GM03348 (cell line): ENCODE measurements around the gene ERFE.
"Not testable (repeated sequence)": the region's sequence is repeated elsewhere in the genome, so short reads cannot be mapped to it uniquely, and the experiment has no call there.

ENCODE experiments used
- DNase-seq: peaks from one replicate; pipeline ENCODE4 v3.0.0; 2012; ENCODE audit warnings: low spot score

The ERFE gene, protein sequence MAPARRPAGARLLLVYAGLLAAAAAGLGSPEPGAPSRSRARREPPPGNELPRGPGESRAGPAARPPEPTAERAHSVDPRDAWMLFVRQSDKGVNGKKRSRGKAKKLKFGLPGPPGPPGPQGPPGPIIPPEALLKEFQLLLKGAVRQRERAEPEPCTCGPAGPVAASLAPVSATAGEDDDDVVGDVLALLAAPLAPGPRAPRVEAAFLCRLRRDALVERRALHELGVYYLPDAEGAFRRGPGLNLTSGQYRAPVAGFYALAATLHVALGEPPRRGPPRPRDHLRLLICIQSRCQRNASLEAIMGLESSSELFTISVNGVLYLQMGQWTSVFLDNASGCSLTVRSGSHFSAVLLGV

DNA sequence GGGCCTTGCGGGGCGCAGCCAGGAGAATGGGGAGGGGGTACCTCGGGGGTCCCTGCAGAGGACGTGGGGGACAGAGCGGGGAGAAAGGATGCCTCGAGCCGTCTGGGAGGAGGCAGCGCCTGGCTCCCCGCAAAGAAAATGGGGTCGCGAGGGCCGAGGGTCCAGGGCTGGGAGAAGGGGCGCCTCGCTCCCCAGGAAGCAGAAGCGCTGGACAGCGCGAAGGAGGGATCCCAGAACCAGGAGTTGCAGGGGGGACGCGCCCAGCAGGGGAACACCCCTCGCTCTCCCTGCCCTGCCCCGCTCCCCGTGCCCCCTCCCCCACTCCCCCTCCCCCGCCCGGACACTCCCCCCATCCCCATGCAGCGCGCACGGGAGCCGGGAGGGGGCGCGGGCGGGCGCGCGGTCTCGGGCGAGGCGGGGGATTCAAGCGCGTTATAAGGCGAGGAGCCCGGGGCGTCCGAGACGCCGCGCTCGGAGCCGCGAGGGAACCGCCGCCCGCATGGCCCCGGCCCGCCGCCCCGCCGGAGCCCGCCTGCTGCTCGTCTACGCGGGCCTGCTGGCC, at the start of gene ERFE:
Gene ERFE, plus strand, starts transcription at position 462 of the 562 bp plus-strand sequence. Its CDS starts 38 bp downstream, at position 500.
- DNase-seq: peak; percentile 89

DNA sequence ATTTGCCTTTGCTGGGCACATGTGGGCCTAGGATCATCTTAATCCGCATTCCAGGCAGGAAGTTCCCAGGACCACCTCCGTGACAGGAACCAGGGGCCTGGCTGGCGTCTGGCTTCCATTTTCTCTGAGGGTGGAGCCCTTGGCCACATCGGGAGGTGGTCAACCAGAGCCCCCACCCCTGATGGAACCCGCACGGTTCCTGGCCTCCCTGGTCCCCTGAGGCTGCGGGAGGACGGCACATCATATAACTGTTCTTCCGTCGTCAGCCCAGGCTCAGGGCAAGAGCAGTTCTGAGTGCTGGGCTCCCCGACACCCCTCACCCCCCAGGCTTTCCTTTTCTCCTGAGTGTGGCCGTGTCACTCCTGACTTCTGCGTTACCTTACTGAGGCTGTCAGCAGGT, 45.2 kb upstream of the ERFE start:
- DNase-seq: no peak

DNA sequence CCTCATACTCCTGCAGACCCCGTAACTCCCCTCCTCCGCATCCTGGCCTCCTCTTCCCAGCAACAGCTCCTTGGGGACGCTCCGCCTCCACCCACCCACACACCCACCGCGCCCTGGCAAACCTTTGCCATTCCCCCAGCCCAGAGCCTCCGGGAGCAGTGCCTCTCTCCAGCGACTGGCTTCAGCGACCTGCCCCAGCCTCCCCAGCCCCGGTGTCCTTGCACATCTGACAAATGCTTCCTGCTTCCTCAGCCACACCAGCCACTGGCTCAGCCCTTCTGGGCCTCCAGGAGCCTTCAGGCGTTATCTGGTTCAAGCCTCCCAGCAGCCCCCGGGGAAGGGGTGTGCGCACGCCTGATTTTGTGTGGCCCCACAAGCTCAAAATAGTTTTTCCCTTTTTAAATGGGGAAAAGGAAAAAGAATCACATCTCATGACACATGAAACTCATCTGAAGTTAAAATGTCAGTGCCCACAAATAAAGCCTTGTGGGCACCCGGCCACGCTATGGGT, 44.4 kb upstream of the ERFE start:
- no peak for DNase-seq

DNA sequence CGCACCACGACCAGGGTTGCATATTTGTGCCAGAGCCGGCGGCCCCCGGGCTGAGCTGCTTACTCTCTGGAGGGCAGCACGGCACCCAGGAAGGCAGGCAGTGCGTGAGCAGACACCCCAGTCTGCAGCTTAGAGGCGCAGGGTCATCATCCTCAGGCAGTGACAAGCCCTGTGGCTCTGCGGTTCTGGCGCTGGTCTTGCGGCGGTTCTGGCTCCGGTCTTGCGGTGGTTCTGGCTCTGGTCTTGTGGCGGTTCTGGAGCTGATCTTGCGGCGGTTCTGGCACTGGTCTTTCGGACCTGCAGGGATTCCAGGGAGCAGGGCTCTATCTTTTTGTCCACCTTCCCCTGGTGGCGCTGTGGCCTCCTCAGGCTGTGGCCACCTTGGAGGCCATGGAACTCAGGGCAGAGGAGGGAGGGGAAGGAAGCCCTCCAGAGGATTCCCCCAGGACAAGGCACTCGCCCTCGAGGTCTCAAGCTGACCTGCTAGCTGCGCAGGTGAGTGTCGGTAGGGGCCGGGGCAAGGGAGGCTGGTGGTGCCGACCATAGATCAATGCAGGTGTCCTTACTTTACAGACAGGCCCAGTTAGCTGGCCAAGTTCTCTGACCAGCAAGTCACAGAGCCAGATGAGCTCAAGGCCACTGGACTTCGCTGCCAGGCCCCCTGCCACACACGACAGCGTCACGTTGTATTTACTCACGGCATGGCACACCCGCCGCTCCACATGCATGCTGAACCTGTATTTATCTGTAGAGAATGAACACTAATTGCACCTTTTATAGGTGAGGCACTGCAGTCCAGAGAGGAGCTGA, 43.7 kb upstream of the ERFE start:
- DNase-seq: no peak

DNA sequence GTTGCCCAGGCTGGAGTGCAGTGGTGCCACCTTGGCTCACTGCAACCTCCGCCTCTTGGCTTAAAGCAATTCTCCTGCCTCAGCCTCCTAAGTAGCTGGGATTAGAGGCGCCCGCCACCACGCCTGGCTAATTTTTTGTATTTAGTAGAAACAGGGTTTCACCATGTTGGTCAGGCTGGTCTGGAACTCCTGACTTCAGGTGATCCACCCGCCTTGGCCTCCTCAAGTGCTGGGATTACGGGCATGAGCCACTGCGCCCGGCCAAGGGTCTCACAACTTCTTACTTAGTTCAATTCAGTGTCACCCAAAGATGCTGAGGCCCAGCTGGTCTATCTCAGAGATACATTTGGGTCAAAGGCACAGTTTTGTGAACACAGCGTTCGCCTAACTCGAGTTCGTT, 43.1 kb upstream of the ERFE start:
- DNase-seq: not testable (repeated sequence)

DNA sequence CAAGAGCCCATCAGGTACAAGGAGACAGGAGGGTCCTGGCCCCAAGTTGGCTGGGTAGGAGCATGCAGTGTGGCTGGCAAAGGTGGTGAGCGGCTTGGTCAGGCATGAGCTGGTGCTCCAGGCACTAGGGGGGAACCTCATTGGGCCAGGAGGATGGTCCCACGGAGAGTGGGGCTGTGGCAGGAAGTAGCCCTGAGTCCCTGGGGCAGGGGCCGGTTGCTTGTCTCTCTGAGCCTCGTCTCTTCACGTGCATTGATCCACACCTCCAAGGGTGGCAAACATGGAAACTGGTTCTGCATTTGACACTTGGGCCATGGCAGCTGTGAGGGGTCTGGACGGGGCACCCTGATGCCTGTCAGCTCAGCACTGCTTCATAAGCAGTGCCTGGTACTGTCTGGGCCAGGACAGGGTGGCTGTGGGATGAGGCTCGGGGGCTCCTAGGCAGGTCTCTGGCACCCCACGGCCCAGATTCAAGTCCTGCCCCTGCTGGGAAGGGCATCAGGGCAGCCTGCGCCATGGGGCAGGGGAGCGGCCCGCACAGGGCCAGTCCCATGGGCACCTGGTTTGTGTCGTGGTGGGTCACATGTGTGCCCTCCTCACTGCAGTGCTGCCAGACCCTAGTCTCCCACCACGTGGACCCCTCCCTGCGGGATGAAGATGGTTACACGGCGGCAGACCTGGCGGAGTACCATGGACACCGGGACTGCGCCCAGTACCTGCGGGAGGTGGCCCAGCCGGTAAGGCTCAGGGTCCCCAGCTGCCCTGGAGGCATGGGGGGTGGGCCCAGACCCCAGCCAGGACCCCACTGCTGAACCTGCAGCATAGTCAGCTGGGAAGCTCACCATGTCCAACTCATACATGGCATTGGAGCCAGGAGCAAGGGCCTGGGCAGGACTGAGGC, 42.2 kb upstream of the ERFE start:
- DNase-seq: no peak

DNA sequence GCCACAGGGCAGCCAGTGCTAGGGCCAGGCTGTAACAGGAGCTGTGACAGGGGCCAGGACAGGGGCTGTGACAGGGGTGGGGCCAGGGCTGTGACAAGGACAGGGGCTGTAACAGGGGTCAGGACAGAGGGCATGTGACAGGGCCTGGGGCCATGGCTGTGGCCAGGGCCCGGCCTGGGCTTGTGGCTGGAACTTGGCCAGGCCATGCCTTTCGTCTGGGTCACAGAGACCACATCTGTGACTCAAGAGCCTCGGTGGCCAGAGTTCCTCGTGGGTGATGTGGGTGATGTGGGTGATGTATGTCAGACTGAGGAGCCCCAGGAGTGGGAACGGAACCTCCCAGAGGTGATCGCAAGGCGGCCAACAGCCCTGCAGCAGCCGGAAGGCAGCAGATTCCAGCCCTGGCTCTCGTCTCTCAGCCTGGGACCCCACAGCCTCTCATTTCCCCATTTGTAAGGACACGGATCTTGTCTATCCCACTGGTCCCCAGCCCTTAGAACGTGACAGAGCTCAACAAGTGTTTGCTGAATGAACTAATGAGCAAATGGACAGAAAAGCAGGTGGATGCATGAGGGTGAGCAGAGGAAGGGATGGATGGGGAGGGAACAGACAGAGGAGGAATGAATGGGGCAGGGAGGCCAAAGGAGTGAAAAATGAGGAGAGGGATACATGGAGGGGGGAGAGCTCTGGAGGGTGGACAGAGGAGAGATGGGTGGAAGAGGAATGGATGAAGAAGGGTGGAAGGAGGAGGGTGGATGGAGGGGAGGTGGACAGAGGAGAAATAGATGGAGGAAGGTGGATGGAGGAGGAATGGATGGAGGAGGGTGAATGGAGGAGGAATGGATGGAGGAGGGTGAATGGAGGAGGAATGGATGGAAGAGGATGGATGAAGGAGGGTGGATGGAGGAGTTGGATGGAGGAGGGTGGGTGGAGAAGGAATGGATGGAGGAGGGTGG, 41.3 kb upstream of the ERFE start:
- peak; percentile 38 for DNase-seq

DNA sequence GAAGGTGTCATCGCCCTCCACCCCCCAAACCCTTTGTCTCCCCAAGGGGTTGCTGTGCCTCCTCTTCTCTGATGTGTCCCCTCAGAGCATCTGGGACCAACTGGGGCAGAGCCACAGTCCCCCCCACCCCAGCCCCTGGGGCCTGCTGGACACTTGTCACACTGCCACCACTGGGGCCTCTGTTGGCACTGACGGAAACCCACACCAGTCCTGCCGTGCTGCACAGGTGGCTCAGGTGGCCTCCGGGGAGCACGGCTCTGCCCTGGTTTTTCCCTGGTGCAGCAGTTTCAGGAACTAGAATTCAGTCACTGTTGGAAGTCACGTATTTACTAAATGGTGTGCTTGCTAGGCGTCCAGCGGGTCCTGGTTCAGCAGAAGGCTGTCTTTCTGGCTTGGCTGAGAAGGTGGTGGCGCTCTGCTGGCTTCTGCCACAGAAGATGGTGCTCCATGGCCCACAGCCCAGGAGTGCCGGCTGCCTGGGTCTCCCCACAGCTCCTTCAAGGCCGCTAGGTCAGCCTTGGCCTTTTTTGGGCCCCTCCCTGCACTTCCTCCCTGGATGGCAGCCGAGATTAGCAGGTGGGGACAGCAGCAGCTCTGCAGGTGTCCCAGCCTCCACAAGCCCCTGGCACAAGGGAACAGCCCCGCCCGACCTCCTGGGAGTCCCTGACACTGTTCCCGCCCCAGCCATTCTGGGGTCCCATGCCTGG, 38.9 kb upstream of the ERFE start:
- no peak for DNase-seq

DNA sequence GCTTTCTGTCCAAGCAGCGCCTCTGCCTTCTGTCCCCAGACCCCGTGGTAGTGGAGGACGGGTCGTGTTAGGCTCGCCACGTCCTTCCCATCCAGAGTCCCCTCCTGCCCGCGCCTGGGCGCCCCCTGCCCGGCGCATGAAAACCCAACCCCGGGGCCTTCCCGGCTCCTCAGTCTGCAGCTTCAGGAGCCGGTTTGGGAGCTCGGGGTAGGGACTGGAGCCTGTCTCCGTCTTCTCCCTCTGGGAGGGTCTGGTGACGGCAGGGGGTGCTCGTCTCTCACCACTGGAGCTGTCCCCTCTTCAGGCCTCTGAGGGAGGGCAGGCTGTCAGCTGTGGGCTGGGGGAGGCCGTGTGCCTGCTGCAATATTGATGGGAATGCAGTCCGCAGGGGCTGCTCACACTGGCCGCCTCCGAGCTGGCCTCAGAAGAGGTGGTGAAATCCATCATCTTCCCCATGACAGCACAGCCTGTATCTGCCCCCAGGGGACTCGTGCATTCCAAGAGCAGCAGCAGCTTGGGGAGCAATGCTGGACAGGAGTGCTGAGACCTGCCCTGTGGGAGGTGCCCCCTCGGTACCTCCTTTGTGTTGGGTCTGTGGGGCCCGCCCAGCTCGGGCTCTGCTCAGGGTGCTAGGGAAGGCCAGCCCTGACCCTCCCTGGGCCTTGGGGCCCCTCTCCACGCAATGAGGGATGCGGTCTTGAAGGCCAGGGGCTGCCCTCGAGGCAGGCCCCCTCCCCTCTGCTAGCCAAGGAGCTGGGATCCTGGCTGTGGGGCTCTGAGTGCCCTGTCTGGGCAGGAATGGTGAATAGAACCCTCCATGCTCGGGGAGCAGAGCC, 38.1 kb upstream of the ERFE start:
- no peak for DNase-seq

DNA sequence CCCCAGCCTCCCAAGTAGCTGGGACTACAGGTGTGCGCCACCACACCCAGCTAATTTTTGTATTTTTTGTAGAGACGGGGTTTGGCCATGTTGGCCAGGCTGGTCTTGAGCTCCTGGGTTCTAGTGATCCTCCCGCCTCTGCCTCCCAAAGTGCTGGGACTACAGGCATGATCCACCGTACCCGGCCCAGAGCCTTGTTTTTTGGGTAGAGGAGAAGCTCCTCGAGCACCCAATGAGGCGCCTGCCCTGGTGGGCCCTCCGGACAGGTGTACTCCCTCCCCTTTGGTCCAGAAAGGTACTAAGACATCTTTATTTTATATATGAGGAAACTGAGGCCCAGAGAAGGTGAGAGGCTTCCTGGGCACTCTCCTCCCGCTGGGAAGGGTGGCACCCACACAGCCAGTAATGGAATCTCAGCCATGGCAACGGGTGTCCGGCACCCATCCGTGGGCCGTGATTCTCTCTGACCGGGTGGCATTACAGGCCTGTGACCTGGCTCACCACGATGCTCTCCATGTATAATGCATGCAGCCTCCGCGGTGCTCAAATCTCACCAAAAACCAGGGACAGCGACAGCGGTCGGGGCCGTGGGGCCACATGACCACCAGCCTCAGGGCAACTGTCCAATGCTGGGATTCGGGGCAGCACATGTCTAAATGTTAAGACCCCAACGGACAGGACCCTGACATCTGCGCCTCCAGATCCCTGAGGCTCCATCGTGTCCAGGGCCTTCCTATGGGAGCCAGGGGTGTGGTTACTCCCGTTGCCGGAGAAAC, 37.1 kb upstream of the ERFE start:
- no peak for DNase-seq

DNA sequence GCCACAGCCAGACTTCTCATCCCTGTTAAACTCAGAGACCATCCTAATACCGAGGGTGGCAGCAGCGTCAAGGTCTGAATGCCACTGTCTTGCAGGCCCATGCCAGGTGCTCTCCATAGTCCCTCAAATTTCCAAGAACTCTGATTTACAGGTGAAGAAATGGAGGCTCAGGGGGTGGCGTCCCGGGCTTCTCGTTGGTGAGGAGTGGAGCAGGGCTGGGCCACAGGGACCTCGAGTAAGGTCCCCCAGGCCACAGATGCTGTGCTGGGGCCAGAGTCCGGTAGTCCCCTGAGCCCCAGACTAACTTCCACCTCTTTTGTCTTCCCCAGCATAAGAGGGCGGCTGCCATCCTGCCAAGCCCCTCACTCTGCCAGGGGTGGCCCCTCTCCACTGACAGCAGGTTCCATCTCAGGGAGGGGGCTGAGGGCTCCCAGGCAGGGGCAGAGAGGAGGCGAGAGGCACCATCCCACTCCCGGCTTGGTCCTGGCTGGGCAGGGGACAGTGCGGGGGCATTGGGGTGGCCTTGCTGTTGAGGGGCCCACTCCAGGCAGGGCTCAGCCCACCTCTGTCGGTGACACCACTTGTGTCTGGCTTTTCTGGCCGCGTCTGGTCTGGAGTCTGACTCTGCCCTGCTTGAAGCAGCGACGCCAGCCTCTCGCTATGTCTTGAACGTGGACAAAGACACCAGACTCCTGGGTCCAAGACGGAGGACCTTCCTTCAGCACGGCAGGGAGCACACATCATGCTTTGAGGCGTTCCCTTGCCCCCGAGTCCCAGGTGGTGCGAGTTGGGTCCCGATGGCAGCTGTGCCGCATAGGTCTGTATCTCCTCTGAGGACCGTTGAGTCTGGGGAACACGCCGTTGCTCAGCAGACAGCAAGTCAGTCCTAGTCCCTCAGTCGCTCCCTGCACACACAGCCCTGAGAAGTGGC, 36.2 kb upstream of the ERFE start:
- no peak for DNase-seq

DNA sequence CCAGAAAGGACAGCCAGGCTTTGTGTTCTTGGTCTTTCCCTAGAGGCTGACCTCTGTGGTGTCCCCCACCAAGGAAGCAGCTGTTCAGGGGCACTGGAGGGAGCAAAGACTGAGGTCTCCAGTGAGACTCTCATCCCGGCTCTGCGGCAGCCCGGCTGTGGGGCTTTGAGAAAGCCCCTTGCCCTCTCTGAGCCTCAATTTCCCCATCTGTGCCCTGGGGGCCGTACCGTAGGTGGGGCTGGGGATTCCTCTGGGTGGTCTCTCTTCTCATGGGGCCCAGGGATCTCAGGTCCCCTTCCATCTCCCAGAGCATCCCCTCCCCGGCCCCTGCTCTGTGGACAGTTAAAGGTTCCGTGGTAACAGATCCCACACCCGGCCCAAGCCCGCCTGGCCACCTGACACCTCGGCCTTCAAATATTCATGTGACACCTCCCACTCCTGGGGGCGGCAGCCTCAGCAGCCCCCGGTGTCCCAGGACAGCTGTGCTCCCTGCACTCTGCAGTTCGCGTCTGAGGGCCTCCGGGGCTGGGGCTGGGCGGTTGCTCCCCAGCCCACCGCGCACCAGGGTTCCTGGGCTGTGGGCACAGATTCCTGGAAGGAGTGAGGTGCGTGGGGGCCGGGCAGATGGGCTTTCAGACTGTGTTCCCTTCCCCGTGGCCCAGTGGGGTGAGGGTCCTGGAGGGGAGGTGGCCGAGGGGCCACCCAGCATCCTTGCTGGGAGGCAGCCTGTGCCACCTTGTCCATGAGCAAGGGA, 35.4 kb upstream of the ERFE start:
- no peak for DNase-seq

DNA sequence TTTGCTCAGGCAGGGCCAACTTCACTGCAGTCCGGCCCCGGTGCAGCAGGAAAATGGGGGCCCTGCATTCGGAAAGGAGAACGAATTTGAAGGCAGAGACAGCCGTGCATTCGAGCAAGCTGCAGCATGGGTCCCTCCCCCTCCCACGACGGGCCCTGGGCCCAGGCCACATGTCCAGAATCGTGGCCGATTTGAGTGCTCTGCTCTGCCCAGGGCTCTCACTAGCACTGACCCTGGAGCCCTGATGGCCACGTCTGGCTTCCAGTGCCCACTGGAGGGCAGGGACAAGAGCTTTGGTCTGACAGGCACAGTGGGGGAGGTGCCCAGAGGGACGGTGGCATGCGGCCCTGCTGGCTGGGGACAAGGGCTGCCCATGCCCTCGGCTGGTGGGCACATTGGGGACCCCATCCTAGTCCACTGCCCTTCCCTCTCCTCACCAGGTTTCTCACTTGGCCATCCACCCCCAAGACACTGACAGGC, 34.7 kb upstream of the ERFE start:
- DNase-seq: no peak

DNA sequence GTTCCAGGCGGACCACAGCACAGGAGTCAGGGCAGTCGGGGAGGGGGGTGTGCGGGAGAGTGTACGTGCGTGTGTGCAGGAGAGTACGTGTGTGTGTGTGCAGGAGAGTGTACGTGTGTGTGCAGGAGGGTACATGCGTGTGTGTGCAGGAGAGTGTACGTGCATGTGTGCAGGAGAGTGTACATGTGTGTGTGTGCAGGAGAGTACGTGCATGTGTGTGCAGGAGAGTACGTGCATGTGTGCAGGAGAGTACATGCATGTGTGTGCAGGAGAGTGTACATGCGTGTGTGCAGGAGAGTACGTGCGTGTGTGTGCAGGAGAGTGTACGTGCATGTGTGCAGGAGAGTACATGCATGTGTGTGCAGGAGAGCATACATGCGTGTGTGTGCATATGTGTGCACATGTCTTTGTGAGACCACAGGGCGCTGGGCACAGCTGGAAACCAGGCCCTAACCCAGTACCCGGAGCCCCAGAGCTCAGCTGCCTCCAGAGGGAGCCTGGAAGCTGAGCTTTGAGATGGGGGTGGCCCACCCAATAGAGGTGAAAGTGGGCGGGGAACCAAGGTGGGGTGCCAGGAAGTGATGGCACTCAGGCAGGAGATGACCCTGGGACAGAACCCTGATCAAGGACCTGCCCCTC, 34.2 kb upstream of the ERFE start:
- DNase-seq: no peak

DNA sequence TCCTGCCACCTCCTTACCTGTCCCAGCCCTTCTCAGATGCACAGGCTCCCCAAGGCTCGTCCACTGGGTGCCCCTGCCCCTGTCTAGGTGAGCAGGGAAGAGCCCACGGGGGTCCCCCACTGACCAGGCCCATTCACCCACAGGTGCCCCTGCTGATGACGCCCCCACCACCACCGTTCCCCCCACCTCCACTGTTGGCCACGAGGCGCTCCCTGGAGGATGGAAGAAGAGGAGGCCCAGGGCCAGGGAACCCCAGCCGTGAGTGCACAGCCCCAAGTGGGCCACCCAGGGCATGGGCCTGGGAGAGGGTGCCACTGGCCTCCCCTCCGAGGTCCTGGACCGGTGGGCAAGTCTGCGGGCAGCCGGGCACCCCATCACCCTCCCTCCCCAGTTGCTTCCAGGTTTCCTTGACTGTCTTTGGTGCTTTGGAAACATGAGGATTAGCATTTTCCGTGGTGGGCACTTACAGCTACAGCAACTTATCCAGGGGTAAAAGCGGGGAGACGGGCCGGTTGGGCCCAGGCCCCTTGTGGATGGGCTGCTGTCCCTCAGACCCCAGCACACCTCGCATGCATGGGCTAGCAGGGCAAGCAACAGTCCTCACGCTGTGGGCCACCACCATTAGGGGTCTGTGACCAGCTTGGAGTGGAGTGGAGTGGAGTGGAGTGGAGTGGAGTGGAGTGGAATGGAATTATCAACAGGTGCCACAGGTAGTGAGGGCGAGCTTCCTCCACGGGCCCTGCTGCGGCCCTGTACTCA, 33.5 kb upstream of the ERFE start:
- DNase-seq: no peak
